ENCODE results near the gene CROT.
"Not testable (repeated sequence)": the region's sequence is repeated elsewhere in the genome, so short reads cannot be mapped to it uniquely, and the experiment has no call there.

The CROT gene, protein sequence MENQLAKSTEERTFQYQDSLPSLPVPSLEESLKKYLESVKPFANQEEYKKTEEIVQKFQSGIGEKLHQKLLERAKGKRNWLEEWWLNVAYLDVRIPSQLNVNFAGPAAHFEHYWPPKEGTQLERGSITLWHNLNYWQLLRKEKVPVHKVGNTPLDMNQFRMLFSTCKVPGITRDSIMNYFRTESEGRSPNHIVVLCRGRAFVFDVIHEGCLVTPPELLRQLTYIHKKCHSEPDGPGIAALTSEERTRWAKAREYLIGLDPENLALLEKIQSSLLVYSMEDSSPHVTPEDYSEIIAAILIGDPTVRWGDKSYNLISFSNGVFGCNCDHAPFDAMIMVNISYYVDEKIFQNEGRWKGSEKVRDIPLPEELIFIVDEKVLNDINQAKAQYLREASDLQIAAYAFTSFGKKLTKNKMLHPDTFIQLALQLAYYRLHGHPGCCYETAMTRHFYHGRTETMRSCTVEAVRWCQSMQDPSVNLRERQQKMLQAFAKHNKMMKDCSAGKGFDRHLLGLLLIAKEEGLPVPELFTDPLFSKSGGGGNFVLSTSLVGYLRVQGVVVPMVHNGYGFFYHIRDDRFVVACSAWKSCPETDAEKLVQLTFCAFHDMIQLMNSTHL

DNA sequence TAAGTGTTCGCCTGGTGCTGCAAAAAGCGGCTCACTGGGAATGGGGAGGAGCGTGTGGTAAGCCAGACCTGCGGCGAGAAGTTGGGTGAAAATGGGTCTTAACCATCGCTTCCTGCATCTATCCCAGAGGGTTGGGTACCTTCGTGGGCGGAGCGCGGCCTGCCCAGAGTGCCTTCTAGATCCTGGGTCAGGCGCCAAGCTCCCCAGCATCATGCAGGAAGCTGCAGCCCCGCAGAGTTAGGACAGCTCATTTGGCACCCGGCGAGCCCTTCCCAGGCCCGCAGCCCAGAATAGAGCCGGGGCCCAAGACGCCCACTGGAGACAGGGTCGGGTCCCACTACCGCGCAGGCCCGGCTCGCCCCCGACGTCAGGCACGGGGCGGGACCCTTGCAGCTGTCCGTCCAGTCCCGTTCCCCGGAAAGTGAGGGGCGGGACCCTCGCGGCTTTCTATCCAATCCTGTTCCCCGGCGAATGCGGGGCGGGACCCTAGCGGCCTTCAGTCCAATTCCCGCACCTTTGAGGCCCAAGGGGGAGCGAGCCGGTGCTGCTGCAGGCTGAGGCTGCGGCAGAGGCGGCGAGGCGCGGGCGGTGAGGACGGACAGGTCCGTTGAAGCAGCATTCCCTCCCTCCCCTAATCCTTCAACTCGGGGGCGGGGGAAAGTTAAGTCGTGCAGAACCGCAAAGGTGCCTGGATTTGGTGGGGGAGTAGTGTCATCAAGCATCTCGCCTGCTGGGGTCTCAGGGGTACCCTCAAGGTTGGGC lies at the start of gene CROT:
CROT (plus strand) TSS at position 499 of the 762 bp plus-strand sequence. CDS start 3,405 bp downstream, outside the sequence.
- DNase-seq (ENCODE audit: low spot score) (peak; percentile 99), FAIRE-seq (peak; percentile 95)

DNA sequence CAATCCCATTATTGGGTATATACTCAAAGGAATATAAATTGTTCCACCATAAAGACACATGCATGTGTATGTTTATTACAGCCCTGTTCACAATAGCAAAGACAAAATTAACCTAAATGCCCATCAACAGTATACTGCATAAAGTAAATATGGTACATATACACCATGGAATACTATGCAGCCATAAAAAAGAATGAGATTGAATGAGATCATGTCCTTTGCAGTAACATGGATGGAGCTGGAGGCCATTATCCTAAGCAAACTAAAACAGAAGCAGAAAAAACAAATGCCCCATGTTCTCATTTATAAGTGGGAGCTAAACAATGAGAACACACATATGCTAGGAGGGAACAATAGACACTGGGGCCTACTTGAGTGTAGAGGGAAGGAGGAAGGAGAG lies 44.7 kb upstream of the CROT start:
- DNase-seq (ENCODE audit: low spot score) (no peak), FAIRE-seq (peak; percentile 78)

DNA sequence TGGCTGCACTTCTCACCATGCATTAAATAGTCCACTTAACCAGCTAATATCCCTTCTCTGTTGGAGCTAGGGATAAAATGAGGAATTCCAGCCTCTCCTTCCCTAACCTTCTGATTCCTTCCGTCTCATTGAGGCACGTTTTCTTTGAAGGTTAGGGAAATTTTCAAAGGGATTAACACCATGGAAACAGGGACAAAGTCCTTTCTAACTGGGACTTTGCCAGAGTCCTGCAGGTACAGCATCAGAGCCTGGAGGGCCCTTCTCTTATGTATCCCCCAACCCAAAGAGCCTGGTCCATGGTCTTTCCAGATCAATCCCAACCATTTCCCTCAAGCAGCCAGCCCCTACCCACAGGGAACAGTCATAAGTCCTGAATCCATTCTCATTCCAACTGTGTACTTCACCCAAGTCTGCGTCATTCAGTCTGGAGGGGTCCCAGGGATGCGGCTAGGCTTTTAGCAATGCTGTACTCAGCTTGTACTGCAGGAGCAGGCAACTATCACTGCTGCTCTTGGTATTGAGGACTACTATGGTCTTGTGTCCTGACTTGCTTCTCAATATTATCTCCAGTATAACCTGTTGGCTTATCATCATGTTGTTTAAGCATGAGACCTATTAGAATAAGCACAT lies 34.6 kb upstream of the CROT start:
- FAIRE-seq (no peak), DNase-seq (ENCODE audit: low spot score) (no peak)

DNA sequence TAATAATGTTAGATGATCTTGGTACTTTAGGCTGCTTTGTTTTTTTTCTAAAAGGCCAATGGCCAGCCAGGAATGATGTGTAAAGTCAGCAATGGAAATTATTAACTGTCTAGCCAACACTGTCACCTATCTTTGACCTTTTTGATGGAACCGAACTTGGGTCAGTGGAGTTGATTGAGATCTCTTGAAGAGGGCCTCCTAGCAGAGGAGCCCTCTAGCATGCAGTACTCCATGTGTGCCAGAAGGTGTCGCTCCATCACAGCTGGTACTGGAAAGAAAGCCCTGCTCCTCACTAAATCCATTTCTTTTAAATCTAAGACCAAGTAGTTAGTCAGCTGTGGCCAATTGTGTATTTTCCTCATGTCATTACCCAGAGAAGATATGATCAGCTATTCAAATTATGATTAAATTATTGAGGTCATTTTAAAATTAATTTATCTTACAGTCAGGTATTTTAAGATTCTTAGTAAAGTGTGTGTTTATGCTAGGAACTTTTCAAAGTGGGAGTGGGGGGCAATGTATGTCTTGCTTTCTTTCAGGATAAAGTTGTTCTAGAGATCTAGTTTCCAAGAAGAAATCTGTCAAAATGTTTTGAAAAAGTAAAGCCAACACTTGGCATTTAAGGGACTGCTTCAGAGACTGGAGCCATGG lies 33.1 kb upstream of the CROT start:
- peak; percentile 82 for DNase-seq (ENCODE audit: low spot score)
- peak; percentile 37 for FAIRE-seq

DNA sequence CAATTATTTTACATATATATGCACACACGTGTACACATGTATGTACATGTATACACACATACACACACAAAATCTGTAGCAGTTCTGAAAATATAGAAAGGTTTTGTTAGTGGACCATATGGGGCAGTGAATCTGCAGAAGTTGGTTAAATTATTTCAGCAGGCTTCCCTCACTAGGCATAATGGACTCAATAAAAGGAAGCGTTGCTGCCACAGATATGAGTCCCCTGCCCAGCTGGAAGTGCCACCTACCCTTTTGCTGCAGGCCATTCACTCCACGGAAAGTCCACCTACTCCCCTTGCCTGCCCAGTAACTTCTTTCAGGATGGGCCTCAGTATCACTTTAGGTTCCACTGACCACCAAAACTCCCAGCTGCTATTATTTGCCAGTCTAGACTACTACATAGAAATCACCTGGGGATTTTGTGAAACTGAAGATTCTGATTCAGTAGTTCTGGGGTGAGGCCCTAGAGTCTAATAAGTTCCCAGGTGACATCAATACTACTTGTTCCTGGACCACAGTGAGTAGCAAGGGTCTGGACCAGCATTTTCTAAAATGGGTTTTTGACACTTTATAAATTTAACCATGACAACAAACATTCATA lies 29.3 kb upstream of the CROT start:
- FAIRE-seq (no peak), DNase-seq (ENCODE audit: low spot score) (no peak)

DNA sequence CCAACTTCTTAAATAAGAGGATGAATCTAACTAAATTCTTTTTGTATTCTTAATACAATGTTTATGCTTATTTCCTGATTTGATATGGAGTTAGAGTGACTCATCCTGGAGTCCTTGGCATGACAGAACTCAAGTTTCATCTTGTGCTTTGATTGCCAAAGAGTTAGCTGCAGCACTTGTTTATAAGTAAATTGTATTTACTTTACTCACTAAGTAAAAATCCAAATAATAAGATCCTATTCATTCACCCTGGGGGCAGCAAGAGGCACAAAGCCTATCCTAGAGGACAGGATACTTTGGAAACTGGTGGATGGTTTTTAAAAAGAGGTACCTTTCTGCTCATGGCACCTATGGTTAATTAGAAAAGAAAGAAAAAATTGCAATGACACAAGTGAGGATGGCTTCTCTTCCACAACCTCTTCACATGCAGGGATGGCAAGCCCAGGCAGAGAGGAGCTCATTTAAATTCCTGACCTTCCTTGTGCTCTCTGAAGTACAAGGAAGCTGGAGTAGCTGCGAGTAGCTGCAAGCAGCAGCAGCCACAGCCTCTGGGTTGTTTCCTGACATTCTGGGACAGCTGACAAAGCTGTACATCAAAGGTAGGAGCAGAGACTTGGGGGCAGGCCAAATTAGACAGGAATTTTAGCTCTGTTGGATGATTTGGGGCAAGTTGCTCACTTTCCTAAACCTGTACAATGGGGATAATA lies 28.5 kb upstream of the CROT start:
- no peak for FAIRE-seq
- no peak for DNase-seq (ENCODE audit: low spot score)

DNA sequence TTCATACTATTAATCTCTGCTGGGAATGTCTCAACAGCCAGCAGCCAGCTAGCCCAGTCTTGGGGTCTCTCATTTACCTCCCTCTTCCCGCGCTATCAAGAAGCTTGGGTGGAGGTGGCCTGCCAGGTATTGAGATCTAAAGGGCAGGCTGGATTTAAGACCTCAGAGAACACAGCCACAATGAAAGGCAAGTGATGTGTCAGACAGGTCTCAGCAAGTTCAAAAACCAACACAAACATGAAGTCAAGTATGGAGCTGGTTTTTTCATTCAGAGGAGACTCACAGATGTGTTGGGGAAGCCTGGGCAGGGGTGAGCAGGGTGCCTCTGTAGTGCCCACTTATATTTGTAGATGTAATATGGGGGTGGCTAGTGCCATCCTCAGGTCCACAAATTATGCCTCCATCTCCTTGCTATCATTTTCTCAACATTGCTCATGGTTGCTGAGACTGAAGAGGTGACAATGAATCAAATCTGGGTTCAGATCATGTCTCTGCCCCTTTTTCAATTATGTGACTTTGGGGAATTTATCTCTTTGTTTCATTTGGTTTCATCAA lies 27.7 kb upstream of the CROT start:
- FAIRE-seq (no peak), DNase-seq (ENCODE audit: low spot score) (no peak)

DNA sequence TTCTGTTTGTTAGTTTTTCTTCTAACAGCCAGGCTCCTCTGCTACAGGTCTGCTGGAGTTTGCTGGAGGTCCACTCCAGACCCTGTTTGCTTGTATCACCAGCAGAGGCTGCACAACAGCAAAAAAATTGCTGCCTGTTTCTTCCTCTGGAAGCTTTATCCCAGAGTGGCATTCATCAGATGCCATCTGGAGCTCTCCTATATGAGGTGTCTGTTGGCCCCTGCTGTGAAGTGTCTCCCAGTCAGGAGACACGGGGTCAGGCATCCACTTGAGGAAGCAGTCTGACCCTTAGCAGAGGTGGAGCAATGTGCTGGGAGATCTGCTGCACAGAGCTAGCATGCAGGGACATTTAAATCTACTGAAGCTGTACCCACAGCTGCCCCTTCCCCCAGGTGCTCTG lies 26.7 kb upstream of the CROT start:
- DNase-seq (ENCODE audit: low spot score) (no peak), FAIRE-seq (no peak)

DNA sequence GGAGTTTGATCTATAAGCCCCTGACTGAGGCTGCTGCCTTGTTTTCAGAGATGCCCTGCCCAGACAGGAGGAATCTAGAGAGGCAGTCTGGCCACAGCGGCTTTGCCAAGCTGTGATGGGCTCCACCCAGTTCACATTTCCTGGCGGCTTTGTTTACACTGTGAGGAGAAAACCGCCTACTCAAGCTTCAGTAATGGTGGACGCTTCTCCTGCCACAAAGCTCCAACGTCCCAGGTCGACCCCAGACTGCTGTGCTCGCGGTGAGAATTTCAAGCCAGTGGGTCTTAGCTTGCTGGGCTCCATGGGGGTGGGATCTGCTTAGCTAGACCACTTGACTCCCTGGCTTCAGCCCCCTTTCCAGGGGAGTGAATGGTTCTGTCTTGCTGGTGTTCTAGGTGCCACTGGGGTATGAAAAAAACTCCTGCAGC lies 26.3 kb upstream of the CROT start:
- not testable (repeated sequence) for DNase-seq (ENCODE audit: low spot score); FAIRE-seq

DNA sequence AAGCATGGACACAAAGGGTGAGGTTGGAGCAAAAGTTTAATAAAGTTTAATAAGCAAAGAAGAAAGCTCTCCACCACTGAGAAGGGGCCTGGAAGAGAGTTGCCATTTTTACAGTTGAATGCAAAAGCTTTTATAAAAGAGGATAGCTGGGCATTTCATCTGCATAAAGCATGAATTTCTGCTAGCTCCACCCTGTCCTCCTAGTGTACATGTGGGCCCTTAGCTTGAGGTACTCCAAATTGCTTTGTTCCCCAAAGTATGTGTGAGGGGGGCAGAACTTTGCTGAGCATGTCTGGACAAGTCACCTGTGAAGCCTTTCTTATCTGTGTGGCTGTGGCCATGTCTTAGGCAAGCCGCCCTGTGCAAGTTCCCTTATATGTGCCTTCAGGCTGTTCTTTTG lies 22.6 kb upstream of the CROT start:
- no peak for DNase-seq (ENCODE audit: low spot score)
- no peak for FAIRE-seq

DNA sequence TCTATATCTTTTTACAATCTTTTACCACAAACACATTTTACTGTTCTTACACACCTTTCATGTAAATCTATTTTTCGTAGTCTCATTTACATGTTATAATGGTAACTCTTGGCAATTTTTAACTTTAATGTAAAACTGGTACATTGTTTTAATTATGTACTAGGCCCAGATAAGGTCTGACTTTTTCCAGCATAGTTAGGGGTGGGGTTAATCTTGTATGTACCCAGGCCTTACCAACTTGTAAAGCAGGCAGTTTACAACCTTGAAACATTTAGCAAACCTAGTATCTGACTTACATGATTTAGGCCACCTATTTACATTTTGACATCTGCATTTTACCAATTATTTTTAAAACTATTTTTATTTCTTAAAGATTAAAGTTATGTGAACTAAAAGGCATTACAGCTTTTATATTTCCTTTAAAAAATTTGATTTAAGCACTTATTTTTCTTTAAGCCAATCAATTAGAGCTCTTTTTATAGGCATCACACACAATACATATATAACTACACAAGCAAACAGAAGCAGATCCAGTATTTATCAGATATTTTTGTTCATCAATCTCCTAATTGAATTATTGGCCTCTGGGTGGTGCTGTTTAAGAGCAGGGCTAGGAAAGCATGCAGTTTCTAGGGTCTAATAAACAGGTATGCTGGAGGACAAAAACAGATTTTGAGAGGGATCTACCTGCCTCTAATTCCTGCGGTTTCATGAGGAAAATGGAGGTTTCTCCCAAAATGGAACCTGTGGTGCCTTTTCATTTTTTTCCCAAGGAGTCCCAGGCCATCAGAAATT lies 19.7 kb upstream of the CROT start:
- no peak for FAIRE-seq
- DNase-seq (ENCODE audit: low spot score) = no peak

DNA sequence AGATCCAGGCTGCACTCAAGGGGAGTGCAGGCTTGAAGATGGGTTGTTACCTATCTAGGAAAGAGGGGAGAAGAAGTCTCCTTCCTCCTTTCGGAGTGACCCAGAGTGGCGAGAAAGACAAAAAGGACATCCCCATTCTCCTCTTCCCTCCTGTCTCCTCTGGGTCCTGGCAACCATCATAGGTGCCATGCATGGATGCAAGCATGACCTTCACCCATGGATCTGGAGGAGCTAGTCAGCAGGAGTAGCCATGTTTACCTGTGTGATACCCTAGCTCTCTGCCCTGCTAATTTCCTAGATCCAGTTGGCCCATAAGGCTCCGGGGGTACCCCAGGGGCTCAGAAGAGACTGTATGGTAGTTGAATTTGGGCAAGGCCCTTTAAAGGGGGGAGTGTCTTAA lies 17.2 kb upstream of the CROT start:
- DNase-seq (ENCODE audit: low spot score) (no peak), FAIRE-seq (peak; percentile 53)

DNA sequence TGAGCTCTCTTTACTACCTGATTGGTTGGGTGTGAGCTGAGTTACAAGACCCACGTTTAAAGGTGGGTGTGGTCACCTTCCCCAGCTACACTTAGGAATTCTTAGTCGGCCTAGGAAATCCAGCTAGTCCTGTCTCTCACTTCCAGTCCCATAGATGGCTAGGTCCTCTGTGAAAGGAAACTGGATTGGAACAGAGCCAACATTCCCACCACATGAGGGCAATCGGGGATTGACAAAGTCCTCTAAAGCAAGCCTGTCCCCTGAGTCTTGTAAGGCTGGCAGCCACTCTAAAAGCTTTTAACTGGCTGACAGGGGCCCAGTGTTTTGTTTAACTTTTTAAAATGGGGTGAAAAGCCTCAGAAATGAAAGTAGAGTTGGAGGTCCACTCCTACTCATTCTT lies 15.1 kb upstream of the CROT start:
- DNase-seq (ENCODE audit: low spot score) = no peak
- FAIRE-seq = no peak

DNA sequence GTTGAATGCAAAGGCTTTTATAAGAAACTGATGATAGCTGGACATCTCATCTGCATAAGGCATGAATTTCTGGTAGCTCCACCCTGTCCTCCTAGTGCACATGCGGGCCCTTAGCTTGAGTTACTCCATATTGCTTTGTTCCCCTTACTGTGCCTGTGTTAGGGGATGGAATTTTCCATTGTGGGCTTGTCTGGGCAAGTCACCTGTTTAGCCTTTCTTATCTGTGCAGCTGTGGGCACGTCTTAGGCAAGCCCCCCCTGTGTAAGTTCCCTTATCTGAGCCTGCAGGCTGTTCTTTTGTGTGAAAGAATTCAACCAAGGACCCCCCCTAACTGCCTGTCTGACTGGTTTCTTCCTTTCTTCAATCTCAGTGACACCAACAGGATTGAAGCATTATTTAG lies 14.5 kb upstream of the CROT start:
- FAIRE-seq (no peak), DNase-seq (ENCODE audit: low spot score) (no peak)

DNA sequence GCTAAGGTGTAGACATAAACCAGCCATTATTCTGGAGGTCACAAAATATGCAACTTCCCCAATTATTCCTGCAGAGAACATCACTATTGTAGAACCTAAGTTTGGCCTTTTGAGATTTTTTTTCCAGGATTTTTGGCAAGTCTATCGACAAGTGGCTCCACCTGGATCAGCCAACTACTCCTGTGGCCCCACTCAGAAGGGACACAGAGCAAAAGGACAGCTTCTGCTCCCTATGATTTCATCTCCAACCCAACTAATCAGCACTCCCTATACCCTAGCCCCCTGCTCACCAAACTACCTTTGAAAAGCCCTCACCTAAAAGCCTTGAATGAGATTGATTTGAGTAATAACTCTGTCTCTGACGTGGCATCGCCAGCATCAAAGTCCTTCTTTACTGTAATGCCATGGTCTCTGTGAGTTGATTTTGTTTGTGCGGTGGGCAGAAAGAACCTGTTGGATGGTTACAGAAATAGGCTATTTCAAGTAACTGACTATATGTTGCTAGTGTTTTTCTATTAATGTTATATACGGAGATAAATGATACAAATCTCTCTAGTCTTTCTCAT lies 13.7 kb upstream of the CROT start:
- FAIRE-seq = no peak
- no peak for DNase-seq (ENCODE audit: low spot score)

DNA sequence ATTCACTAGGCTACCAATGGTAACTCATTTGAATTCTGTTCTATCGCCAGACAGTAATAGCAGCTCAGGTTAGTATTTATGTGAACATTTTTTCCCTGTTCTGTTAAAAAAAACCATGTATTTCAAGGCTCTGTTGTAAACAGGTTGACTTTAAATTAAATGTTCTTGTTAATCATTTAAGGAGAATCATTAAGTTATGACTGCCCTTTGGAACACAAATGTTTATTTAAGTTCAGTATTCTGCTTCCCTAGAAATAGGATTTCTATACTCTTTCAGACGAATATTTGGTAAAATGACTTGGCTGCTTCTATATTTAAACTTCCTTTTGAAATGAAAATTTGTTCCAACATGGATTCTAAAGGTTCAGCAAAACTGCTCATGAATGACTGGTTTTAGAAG lies 13.1 kb upstream of the CROT start:
- no peak for DNase-seq (ENCODE audit: low spot score)
- FAIRE-seq = no peak

DNA sequence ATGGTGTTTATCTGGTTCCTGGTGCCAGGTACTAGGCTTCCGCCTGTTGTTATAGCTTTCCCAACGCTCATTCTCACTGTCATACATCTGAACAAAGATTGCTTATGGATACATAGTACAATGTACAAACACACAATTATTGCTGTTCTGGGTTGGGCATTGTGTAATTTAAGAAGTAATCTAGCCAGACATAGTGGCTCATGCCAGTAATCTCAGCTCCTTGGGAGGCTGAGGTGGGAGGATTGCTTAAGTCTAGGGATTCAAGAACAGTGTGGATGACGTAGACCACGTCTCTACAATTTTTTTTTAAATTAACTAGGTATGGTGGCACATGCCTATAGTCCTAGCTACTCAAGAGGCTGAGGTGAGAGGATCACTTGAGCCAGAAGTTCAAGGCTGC lies 9.3 kb upstream of the CROT start:
- FAIRE-seq (no peak), DNase-seq (ENCODE audit: low spot score) (no peak)

DNA sequence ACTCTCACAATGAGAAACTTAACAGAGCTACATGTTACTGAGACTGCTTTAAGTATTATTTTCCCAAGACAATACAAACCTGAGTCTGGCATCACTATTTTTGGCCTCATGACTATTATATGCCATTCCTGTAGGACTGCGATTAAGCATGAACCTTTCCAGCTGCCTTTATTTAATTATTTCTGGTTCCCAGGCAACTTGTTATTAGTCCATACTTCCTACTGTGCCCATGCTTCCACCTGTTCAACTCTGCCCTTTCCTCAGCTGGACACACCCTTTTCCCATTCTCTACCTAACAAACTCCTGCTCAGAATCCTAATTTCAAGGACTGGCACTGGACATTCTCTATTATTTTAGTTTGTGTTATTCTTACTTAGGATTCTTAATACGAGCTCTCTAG lies 8.1 kb upstream of the CROT start:
- DNase-seq (ENCODE audit: low spot score) = no peak
- no peak for FAIRE-seq

DNA sequence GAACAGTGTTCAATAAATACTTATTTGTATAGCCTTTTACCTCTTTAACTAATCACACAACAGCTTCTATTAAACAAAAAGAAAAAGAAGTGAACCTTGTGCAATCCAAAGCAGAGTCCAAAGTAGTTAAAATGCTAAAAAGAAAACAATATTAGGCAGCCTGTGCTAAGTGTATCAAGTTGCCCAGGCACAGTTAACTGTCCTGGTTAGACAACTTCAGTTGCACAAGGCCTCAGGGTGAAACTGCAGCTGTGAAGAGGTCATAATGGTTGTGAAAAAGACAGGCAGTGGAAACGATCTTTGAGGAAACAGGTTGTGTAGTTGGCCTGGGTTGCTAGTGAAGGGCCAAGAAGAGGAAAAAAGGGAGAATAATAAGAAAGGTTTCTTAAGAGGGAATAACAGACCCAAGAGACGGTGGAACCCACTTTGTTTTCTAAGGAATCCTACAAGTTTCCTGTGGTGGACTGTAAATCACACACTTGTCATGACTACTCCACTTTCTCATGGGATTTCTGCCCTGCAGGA lies 6.0 kb upstream of the CROT start:
- FAIRE-seq (no peak), DNase-seq (ENCODE audit: low spot score) (no peak)

Measured in urothelium cell line (cell line).